T-helper 1 cell treated with Interleukin-12 subunit alpha and Interleukin-12 subunit beta and Interleukin-4 antibody, amounts not matched to agents 30 ng/mL and 1 ng/mL, for 36 hours (primary cell): ENCODE measurements around the gene MUS81. TPM values are rescaled to one million over a fixed set of nuclear protein-coding genes. Genes with fewer than 3 reads are reported as not detected.

Experiments used
- intact Hi-C: fragments of 100-400 bp; cut with micrococcal nuclease; formaldehyde crosslinking; loops from one replicate; pipeline ENCODE4 v1.15.1; 2024
- total RNA-seq: library from RNA; stranded (reverse); gene quantifications from 2 replicates; pipeline ENCODE4 v1.2.3, GENCODE V29; 2022

MUS81 gene
- total RNA-seq, 1 donor from 2014 or later = 103 TPM

GRCh38 chr11:65859095-65859811 is 980 bp upstream of the MUS81 start:
- intact Hi-C loops = loop anchor here (1.0 to 2.0 kb wide), 10 partner anchors 25 to 758 kb away; partner anchors contain the start of genes CCDC85B, DPP3, FOSL1 and KAT5

- intact Hi-C loops = loop anchor here (1.0 to 2.0 kb wide), 16 partner anchors 13 to 757 kb away; partner anchors contain the start of genes AP5B1, C11orf68, CCDC85B and DPP3
These were observed 388 bp upstream of the MUS81 start for GRCh38 chr11:65859812-65860277.

GRCh38 chr11:65861165-65861505 is 902 bp downstream of the MUS81 start:
- intact Hi-C loops = no loop called here

- intact Hi-C loops = no loop called here
These were observed 1.4 kb downstream of the MUS81 start for GRCh38 chr11:65861533-65862183.

GRCh38 chr11:65862191-65862735 is 2.0 kb downstream of the MUS81 start:
- intact Hi-C loops = no loop called here

- intact Hi-C loops = no loop called here
These were observed 3.0 kb downstream of the MUS81 start for GRCh38 chr11:65862941-65863888.

- intact Hi-C loops = no loop called here
These were observed 3.9 kb downstream of the MUS81 start for GRCh38 chr11:65863889-65864705.

- intact Hi-C loops = no loop called here
These were observed 4.7 kb downstream of the MUS81 start for GRCh38 chr11:65864706-65865471.

GRCh38 chr11:65865550-65866172 is 5.4 kb downstream of the MUS81 start:
- intact Hi-C loops = no loop called here

- intact Hi-C loops = no loop called here
These were observed 6.5 kb downstream of the MUS81 start for GRCh38 chr11:65866509-65867283.

- intact Hi-C loops = no loop called here
These were observed 7.2 kb downstream of the MUS81 start for GRCh38 chr11:65867284-65868071.

- intact Hi-C loops = no loop called here
These were observed 7.9 kb downstream of the MUS81 start for GRCh38 chr11:65868076-65868667.

- intact Hi-C loops = no loop called here
These were observed 8.7 kb downstream of the MUS81 start for GRCh38 chr11:65868907-65869306.

GRCh38 chr11:65869643-65870306 is 9.5 kb downstream of the MUS81 start:
- intact Hi-C loops = no loop called here

GRCh38 chr11:65870307-65870658 is 10.1 kb downstream of the MUS81 start:
- intact Hi-C loops = no loop called here

GRCh38 chr11:65870706-65871681 is 10.8 kb downstream of the MUS81 start:
- intact Hi-C loops = no loop called here
